Neural crest cell (in vitro differentiated cells): ENCODE measurements around the gene SESN1. TPM values are rescaled to one million over a fixed set of nuclear protein-coding genes. Genes with fewer than 3 reads are reported as not detected.
A peak's percentile ranks its signal among the peaks of the same experiment; 100 is the strongest.

Experiments
- DNase-seq: peaks from one replicate; pipeline ENCODE4 v3.0.0; 2021; ENCODE audit warnings: low read depth, mixed read lengths, low spot score
- H3K27ac Mint-ChIP-seq: one replicate; pipeline ENCODE4 v1.8.0; 2021; ENCODE audit warnings: mild to moderate bottlenecking, mixed read lengths; ENCODE audit not compliant: unreplicated experiment
- H3K27me3 Mint-ChIP-seq: 2 replicates; pipeline ENCODE4 v1.8.0; 2021; ENCODE audit warnings: low read depth, mild to moderate bottlenecking, mixed read lengths
- H3K36me3 Mint-ChIP-seq: 2 replicates; pipeline ENCODE4 v1.8.0; 2021; ENCODE audit warnings: low read depth, mild to moderate bottlenecking, mixed read lengths
- H3K4me1 Mint-ChIP-seq: 2 replicates; pipeline ENCODE4 v1.8.0; 2021; ENCODE audit warnings: mixed read lengths
- H3K4me3 Mint-ChIP-seq: one replicate; pipeline ENCODE4 v1.8.0; 2021; ENCODE audit warnings: mild to moderate bottlenecking, mixed read lengths
- H3K9me3 Mint-ChIP-seq: 2 replicates; pipeline ENCODE4 v1.8.0; 2021; ENCODE audit warnings: mixed read lengths
- total RNA-seq: library from RNA; stranded (reverse); gene quantifications from 2 replicates; pipeline ENCODE4 v1.2.1, GENCODE V29; 2021
- TF ChIP-seq, protein P1 (sequence below): fragments of 200-600 bp; sonication (generic); conservative IDR thresholded peaks from 2 replicates; pipeline ENCODE4 v1.5.0; 2021; ENCODE audit warnings: antibody characterized with exemption, mild to moderate bottlenecking

SESN1 gene
- total RNA-seq, 1 donor from 2014 or later = 11.5 TPM

DNA sequence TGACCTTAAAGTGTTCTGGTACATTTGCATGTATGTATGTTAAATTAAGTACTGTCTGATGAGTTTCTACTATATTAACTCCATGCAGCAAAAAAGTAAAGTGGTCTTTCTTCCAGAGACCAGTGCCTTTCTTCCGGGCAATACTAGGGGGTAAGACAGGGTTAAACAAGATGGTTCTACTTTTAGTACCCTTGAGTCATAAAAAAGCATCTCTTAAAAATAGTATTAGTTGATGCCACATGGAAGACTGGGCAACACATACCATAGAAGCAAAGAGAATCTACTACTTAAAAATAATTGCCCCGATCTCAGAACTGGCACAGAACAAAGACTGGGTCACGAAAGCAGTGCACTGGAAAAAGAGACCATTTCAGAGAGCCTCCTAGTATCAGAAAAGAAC is 66.2 kb downstream of the SESN1 start:
- H3K27ac Mint-ChIP-seq = no peak overlapping the region
- no peak for DNase-seq
- no peak overlapping the region for H3K4me3 Mint-ChIP-seq
- TF ChIP-seq, protein P1, sequence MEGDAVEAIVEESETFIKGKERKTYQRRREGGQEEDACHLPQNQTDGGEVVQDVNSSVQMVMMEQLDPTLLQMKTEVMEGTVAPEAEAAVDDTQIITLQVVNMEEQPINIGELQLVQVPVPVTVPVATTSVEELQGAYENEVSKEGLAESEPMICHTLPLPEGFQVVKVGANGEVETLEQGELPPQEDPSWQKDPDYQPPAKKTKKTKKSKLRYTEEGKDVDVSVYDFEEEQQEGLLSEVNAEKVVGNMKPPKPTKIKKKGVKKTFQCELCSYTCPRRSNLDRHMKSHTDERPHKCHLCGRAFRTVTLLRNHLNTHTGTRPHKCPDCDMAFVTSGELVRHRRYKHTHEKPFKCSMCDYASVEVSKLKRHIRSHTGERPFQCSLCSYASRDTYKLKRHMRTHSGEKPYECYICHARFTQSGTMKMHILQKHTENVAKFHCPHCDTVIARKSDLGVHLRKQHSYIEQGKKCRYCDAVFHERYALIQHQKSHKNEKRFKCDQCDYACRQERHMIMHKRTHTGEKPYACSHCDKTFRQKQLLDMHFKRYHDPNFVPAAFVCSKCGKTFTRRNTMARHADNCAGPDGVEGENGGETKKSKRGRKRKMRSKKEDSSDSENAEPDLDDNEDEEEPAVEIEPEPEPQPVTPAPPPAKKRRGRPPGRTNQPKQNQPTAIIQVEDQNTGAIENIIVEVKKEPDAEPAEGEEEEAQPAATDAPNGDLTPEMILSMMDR = no peak
- peaks cover 3% of the 10 kb centered on the region for H3K36me3 Mint-ChIP-seq
- peaks cover 5% of the 10 kb centered on the region for H3K9me3 Mint-ChIP-seq
- no peaks in the 10 kb centered on the region for H3K27me3 Mint-ChIP-seq
- H3K4me1 Mint-ChIP-seq = no peaks in the 10 kb centered on the region

DNA sequence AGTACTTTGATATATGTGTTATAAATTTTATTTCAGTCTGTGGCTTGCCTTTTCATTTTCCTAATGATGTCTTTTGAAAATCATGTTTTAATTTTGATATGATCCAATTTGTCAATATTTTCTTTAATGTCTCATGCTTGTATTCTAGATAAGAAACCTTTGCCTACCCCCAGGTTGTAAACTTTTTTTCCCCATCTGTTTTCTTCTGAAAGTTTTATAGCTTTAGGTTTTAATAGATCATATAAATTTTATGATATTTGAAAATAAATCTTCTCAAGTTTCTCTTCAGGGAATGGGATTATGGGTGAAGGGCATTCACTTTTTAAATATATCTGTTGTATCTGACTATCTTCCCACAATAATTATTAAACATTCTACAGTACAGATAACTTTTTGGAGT is 66.7 kb downstream of the SESN1 start:
- peaks cover 5% of the 10 kb centered on the region for H3K9me3 Mint-ChIP-seq
- no peaks in the 10 kb centered on the region for H3K4me1 Mint-ChIP-seq
- no peak overlapping the region for H3K27ac Mint-ChIP-seq
- no peak overlapping the region for H3K4me3 Mint-ChIP-seq
- peaks cover 3% of the 10 kb centered on the region for H3K36me3 Mint-ChIP-seq
- DNase-seq = no peak
- no peaks in the 10 kb centered on the region for H3K27me3 Mint-ChIP-seq
- TF ChIP-seq, protein P1 = no peak

DNA sequence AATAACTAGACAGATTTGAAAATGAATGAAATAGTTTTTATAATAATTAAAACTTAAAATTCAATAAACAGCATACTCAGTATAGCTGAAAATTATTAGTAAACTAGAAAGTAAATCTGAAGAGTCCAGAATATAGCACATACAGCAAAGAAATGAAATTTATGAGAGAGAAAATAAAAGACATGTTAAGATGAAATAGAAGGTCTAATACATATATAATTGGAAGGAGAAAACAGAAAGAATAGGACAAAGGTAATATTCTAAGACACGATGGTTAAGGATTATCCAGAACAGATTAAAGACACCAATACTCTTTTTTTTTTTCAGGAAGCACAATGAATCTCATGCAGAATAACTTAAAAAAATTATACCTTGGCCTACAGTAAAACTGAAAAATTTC is 69.0 kb downstream of the SESN1 start:
- TF ChIP-seq, protein P1 = no peak
- peaks cover 3% of the 10 kb centered on the region for H3K36me3 Mint-ChIP-seq
- H3K4me3 Mint-ChIP-seq = no peak overlapping the region
- no peak overlapping the region for H3K27ac Mint-ChIP-seq
- no peak for DNase-seq
- H3K27me3 Mint-ChIP-seq = no peaks in the 10 kb centered on the region
- H3K9me3 Mint-ChIP-seq = peaks cover 5% of the 10 kb centered on the region
- H3K4me1 Mint-ChIP-seq = no peaks in the 10 kb centered on the region

DNA sequence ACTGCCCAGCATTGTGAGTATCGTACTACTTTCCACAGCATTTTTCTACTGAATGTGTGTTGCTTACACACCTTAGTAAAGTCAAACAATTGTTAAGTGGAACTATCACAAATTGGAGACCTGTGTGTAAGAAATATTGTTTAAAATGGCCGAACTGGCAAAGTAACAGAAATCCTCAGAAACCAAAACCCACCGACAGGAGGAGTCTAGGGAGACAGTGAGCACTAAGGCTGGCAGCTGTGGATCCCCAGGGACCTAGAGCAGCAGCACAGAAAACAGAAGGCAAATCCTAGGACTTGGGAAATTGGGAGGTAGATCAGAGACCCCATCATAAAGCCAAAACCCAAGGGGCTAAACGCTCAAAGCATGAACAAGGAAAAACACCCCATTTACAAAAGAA is 69.9 kb downstream of the SESN1 start:
- Mint-ChIP-seq H3K36me3 (peaks cover 3% of the 10 kb centered on the region), H3K27me3 (no peaks in the 10 kb centered on the region), H3K4me3 (no peak overlapping the region), H3K9me3 (peaks cover 5% of the 10 kb centered on the region), H3K4me1 (no peaks in the 10 kb centered on the region), H3K27ac (no peak overlapping the region)
- TF ChIP-seq, protein P1 = peak; percentile 21
- DNase-seq = peak; percentile 2

DNA sequence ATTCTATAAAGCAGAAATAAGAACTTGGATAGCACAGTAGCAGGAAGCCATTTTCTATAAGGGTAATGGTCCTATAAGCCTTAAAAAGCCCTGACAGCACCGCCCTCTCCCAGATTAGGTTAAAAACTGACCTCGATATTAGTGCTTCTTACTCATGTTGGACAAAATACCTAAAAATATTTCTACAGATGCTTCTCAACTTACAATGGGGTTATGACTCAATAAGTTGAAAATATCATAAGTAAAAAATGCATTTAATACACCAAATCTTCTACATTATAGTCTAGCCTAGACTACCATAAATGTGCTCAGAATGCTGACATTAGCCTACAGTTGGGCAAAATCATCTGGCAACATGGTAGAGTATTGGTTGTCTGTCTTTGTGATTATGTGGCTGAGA is 70.3 kb downstream of the SESN1 start:
- DNase-seq = no peak
- Mint-ChIP-seq H3K36me3 (peaks cover 3% of the 10 kb centered on the region), H3K9me3 (peaks cover 5% of the 10 kb centered on the region), H3K27me3 (no peaks in the 10 kb centered on the region), H3K4me1 (no peaks in the 10 kb centered on the region), H3K27ac (no peak overlapping the region), H3K4me3 (no peak overlapping the region)
- TF ChIP-seq, protein P1 = no peak

DNA sequence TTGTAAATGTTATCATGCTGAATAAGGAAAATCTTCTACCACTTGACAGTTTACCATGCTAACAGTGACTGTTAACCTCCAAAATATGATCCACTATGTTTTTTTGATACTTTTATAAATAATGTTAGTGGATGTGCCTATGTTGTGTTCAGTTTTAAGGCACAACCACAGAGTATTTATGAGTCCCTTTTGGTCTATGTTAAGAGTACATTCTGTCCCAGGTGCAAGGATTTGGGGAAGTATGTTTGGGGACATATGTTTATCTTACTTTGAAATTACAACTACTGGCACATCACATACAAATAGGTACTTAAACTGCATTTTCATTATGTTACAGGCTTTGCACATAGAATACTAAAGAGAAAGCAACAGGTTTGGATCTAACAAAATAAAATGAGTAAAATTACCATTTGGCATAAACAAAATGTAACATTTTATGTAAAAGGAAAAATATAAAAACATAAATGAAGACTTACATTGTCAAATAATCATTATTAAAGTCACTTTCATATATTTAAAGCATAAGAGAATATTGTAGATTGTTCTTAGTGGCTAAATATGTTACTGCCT is 71.2 kb downstream of the SESN1 start:
- H3K27ac Mint-ChIP-seq = no peak overlapping the region

More for the DNA sequence above, 71.2 kb downstream of the SESN1 start:
- H3K4me3 Mint-ChIP-seq = no peak overlapping the region
- H3K9me3 Mint-ChIP-seq = peaks cover 5% of the 10 kb centered on the region
- no peaks in the 10 kb centered on the region for H3K4me1 Mint-ChIP-seq
- no peaks in the 10 kb centered on the region for H3K27me3 Mint-ChIP-seq
- TF ChIP-seq, protein P1 = no peak
- H3K36me3 Mint-ChIP-seq = peaks cover 3% of the 10 kb centered on the region
- DNase-seq = no peak
